Hepatic stellate cell (primary cell): ENCODE results near the gene HNF1A.

Experiments
- DNase-seq: peaks from one replicate; pipeline ENCODE4 v3.0.0; 2011; ENCODE audit warnings: low spot score

Gene HNF1A

DNA sequence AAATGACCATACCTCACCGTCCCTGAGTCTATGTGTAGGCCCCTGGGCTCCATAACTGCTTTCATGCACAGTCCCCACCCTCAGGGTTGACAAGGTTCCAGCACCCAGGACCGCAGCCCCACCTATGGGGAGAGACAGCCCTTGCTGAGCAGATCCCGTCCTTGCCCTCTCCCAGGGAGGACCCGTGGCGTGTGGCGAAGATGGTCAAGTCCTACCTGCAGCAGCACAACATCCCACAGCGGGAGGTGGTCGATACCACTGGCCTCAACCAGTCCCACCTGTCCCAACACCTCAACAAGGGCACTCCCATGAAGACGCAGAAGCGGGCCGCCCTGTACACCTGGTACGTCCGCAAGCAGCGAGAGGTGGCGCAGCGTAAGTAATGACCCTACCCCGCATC, 10.3 kb downstream of the HNF1A start:
- no peak for DNase-seq

DNA sequence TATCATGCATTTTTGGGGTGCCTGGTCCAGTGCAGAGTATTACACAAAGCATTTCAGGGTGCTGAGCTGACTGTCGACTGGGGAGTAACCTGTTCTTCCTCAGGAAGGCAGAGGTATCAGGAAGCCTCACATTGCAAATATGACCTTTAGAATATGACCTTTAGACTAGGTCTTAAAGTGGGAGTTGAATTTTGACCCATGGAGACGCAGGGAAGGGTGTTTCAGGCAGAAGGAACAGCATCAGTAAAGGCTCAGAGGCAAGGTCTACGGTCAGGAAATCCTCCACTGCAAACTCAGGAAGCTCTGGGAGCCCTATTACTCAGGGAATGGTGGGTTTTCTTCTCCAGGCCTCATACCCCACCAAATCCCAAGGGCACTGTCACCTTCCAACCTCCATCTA, 11.3 kb downstream of the HNF1A start:
- no peak for DNase-seq

DNA sequence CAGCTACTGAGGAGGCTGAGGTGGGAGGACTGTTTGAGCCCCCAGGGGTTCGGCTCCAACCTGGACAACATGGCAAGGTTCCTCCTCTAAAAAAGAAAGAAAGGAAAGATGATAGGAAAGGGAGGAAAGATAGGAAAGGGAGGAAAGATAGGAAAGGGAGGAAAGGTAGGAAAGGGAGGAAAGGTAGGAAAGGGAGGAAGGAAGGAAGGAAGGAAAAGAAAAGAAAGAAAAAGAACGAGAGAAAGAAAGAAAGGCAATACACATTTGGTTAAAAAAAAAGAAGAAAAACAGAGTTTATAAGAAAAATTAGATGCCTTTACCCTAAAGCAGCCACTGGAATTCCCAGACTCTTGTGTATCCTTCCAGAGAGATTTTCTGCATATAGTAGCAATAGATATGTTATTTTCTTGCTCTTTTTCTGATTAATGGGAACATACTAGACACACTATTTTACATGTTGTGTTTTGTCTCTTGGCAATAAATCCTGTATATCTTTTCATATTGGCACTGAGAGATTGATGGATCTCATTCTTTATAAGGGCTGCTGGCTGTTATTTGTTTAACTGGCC, 12.2 kb downstream of the HNF1A start:
- DNase-seq = no peak

DNA sequence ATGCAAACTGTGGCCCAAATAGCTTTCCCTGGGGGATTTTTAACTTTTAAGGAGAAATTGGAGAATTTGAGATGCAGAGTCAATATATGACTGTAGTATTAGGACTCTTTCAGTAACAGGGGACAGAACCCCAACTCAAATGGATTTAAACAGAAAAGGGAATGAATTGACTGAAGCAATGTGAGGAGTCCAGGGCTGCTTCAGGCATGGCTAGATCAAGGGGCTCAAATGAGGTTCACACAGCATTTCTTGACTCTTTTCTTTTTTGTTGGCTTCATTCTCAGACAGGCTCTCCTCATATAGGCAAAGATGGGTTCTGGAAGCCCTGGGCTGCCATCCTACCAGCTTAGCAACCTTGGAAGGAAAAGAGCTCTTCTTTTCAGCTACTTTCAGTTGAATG, 13.6 kb downstream of the HNF1A start:
- DNase-seq = no peak

DNA sequence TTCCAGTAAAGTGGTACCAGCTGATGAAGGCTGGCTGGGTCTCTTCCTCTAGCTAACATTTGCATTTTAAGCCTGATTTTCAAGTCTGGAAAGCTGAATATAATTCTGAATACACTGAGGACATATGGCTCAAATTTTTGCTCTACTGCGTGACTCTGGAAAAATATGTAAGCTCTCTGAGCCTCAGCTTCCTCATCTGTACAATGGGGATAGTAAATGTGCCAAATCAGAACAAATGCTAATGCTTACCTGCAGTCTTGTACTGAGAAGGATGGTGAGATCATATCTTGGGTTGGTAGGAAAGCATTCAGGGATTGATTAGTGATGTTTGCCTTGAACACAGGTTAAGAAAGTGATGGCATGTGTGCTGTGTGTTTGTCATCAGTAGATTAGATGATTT, 14.6 kb downstream of the HNF1A start:
- no peak for DNase-seq

DNA sequence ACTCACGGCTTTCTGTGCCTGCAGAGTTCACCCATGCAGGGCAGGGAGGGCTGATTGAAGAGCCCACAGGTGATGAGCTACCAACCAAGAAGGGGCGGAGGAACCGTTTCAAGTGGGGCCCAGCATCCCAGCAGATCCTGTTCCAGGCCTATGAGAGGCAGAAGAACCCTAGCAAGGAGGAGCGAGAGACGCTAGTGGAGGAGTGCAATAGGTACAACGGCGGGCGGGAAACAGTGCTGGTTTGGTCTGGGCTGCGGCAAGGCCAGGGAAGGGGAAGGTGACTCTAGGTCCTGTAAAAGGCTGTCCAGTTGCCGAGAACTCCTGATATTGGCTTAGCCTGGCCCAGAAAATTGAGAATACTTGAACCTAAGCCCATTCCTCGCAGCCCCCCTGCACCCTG, 15.2 kb downstream of the HNF1A start:
- DNase-seq = no peak

- DNase-seq = no peak
These were observed 15.7 kb downstream of the HNF1A start for GRCh38 chr12:120994059-120994458.

GRCh38 chr12:120994589-120995337, 16.4 kb downstream of the HNF1A start:
- DNase-seq = no peak

- no peak for DNase-seq
These were observed 17.9 kb downstream of the HNF1A start for GRCh38 chr12:120996133-120996746.

GRCh38 chr12:120997448-120997847, 19.1 kb downstream of the HNF1A start:
- DNase-seq = no peak

DNA sequence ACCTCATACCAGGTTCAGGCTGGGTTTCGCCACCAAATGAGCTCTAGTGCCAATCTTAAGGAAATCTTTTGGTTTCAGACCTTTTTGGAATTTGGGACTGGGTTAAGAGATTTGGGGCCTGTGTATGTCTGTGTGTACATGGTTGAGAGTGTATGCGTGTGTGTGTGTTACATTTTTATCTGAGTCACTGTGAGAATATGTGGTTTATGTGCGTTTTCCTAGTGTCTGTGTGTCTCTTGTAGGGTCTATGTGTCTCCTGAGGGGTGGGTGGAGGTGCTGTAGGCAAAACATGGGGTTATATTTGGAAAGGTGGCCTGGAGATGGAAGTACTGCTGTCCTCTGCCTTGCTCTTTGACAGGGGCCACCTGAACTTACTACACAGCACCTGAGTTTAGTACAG, 20.1 kb downstream of the HNF1A start:
- no peak for DNase-seq

GRCh38 chr12:120999191-121000120, 21.1 kb downstream of the HNF1A start:
- DNase-seq = no peak

GRCh38 chr12:121000530-121000929, 22.2 kb downstream of the HNF1A start:
- no peak for DNase-seq

DNA sequence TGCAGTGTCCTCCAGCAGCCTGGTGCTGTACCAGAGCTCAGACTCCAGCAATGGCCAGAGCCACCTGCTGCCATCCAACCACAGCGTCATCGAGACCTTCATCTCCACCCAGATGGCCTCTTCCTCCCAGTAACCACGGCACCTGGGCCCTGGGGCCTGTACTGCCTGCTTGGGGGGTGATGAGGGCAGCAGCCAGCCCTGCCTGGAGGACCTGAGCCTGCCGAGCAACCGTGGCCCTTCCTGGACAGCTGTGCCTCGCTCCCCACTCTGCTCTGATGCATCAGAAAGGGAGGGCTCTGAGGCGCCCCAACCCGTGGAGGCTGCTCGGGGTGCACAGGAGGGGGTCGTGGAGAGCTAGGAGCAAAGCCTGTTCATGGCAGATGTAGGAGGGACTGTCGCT, 22.7 kb downstream of the HNF1A start:
- DNase-seq = no peak

GRCh38 chr12:121001841-121002483, 23.6 kb downstream of the HNF1A start:
- no peak for DNase-seq

DNA sequence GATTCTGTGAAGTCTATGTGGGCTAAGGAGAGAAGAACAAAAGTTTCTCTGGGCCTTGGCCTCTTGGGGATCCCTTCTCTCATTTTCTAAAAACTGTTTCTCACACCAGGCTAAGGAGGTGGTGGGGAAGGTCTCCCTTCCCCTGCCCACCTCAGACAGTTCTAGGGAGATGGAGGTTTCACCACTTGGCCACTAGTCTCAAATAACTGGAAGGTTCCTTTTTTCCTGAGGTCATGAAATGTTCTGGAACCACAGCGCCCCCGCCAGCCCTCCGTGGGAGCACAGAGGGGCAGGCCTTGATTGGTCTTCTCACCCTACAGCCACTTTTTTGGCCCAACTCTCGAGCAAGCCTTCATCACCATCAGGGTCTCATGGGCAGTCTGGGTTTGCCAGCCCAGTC, 25.3 kb downstream of the HNF1A start:
- DNase-seq = no peak

DNA sequence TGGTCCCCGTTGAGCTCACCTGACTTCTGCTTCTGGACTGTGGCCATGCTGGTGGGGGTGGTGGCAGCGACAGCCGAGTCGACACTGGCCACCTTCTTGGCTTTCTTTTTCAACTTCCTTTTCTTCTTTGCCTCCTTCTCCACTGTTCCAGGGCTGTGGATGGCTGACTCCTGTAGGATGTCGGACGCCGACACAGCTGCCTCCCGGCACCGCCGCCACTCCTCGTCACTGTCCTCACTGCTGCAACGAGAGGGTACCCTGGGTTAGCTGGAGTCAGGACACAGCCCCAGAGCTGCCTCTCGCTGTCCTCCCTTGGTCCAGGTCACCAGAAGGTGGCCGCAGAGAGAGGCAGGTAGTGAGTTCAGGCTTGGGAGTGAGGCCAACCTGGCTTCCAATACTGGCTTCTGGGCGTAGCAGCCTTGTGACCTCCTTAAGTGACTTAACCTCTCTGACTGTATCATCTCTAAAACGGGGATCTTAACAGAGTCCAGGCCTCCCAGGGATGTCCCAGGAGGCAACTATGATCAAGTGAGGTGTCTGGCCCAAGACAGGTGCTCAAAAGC, 26.0 kb downstream of the HNF1A start:
- DNase-seq = no peak

GRCh38 chr12:121005346-121005815, 27.0 kb downstream of the HNF1A start:
- DNase-seq = peak; percentile 59

- DNase-seq = no peak
These were observed 30.2 kb downstream of the HNF1A start for GRCh38 chr12:121008347-121009098.

DNA sequence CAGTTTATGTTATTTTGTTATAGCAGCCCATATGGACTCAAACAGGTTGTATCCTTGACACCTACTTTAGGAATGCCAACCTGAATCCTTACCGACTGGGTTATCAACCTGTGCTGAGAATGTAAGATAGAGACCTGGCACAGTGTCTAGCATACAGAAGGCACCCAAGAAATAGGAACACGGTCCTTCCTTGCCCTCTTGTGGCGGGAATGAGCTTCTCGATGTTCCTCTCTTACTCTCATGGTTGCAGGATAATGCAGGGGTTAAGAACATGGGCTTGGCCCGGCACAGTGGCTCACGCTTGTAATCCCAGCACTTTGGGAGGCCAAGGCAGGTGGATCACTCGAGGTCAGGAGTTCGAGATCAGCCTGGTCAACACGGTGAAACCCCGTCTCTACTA, 31.4 kb downstream of the HNF1A start:
- peak; percentile 41 for DNase-seq

DNA sequence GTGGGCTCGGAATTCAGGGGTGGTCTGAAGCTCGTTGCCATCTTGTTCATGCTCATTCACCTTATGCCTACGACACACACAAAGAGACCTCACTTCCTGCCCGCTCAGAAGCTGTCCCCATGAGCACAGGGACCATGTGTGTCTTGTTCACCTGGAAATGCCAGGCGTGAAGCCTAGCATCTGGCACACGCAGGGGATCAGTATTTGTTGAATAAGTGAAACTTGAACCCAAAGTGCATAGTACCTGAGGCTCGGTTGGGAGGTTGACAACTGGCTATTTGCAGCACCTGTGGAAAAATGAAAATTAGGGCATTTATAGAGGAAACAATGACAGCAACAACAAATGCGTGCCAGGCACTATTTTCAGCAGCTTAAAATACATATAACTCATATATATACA, 32.5 kb downstream of the HNF1A start:
- DNase-seq = no peak
